Left forelimb (tissue), 1 donor: ENCODE measurements around the gene OR6K6.

Source experiments
- DNase-seq: peaks from one replicate; pipeline ENCODE4 v3.0.0-alpha.2; 2018; ENCODE audit warnings: low spot score

The OR6K6 gene

DNA sequence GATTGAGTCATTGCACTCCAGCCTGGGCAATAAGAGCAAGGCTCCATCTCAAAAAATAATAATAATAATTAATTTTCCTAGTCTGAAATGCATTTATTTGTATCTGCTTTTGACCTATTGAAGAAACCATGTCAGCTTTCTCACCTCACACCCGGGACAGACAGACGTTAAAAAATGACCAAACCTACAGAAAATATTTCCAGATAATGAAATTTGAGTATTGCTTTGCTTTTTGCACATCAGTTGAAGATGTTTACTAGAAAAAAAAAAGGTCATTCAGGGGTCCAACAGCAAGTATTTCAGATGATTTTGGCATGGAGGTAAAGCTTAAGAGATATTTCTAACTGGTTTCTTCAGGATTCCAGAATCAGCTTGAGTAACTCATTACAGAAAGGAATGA, at the start of gene OR6K6:
Gene OR6K6 (plus strand): TSS at position 301 of the 400 bp plus-strand sequence. CDS start 168 bp downstream, outside the sequence.
- no peak for DNase-seq

DNA sequence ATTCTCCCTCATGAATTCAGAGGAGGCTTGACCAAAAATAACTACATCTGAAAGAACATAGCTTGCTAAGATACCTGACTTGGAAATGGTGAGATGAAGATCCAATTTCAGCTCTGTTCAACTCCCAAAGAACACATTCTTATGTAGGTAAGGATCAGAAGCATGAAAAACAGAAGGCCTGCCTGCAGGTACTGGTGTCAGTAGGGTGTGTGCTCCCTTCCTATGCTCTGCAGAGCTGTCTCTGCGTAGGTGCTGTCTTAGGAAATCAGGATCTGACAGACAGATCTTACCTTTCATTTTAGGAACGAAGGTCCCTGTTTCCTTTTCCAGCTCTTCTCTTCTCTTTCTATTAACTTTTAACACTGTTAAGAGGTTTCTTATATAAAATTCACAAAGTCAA, 48.4 kb upstream of the OR6K6 start:
- DNase-seq: no peak

GRCh38 chr1:158711098-158711497, 43.4 kb upstream of the OR6K6 start:
- DNase-seq: no peak

- DNase-seq: no peak
Observed at GRCh38 chr1:158714754-158715153, 39.8 kb upstream of the OR6K6 start.

DNA sequence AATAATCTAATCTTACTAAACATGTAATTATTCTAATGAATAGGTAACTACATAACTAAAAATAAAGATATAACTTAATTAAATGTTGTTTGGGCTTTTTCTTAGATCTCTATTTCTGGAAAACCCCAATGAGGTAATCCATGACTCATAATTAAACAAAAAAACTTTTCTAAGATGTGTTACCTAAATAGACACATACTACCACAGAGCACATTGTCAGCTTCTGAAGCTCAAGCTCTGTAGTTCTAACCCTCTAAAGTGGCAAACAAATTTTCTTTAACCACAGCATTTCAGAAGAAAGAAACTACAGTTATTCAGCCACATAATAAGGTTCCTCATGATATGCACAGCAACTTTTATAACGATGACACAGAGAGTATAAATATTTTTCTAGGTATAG, 38.2 kb upstream of the OR6K6 start:
- DNase-seq: no peak

- no peak for DNase-seq
Observed at GRCh38 chr1:158717344-158717743, 37.2 kb upstream of the OR6K6 start.

DNA sequence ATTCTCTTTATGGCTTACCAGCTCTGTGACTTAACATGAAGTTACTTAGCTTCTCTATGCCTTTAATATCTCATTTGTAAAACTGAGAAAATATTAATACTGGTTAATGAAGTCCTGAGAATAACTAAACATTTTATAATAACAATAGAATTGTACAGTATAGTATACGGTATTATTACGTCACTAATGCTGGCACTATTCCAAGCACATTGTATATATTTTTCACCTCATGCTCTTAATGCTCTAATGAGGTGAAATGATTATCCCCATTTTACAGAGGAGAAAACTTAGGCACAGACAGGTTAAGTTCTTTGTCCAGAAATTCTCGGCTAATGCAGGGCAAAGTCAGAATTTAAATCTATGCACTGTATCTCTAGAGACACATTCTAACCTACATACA, 34.9 kb upstream of the OR6K6 start:
- no peak for DNase-seq

GRCh38 chr1:158720620-158721019, 33.9 kb upstream of the OR6K6 start, which contains the start of gene OR6K3:
Gene OR6K3 (minus strand): TSS chr1:158720720. CDS start chr1:158718115, 2,605 bp downstream.
- DNase-seq: no peak

DNA sequence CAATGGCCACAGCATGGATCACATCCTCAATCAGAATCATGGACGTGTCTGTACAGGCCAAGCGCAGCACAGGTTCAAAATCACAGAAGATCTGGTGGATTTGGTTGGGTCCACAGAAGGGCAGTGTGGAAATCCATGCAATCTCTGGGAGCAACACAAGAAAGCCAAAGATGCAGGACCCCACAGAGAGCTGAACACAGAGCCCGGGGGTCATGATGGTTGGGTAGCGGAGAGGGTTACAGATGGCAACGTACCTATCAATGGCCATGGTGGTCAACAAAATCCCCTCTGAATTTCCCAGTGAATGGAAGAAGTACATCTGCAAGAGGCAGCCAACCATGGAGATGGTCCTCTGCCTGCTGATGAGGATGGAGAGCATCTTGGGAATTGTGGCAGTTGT, 30.1 kb upstream of the OR6K6 start:
- DNase-seq: no peak

GRCh38 chr1:158728510-158729225, 25.9 kb upstream of the OR6K6 start:
- DNase-seq: no peak

- no peak for DNase-seq
Observed at GRCh38 chr1:158730453-158730852, 24.1 kb upstream of the OR6K6 start.

DNA sequence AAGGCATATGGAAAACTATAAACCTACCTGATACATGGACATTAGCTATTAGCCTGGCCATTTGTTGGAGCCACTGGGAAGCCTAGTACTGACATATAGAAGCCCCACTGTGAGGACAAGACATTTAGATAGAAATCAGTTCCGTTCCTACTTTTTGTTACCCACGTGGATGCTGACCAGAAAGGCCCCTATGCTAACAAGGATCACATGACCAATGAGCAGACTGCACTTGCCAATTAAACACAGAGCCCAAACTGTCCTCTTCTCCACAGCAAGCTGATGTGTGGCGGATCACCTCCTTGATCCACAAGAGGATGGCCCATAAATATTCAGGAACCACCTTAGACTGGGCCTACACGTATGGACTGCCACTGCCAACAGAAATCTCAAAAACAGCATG, 22.8 kb upstream of the OR6K6 start:
- DNase-seq: no peak

DNA sequence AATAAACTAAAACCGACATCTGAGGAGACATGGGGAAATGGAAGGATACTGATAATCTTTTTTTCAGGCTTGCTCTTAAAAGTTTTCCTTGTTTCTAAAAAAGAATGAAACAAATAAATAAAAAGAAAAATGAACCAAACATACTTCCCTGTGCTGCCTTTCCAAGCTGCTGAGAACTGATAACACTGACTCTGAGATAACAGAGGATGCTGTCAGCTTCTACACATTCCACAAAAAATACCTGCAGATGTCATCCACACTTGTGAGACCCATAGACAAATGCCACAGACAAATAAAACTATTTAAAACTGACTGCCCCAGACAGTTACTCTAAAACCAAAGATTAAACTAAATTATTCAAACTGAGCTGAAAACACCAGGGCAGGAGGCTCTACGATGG, 22.0 kb upstream of the OR6K6 start:
- DNase-seq: no peak

- DNase-seq: no peak
Observed at GRCh38 chr1:158735848-158736247, 18.7 kb upstream of the OR6K6 start.

GRCh38 chr1:158752155-158752712, 2.3 kb upstream of the OR6K6 start:
- DNase-seq: no peak

GRCh38 chr1:158771950-158772866, 17.7 kb downstream of the OR6K6 start, which contains the start of gene OR6N1:
Gene OR6N1 (minus strand): TSS chr1:158772195. CDS start chr1:158766682, 5,513 bp downstream.
- DNase-seq: no peak

GRCh38 chr1:158781104-158781503, 26.6 kb downstream of the OR6K6 start, which contains the start of gene OR6N2:
Gene OR6N2 (minus strand): TSS chr1:158781204. CDS start chr1:158777635, 3,569 bp downstream.
- no peak for DNase-seq

DNA sequence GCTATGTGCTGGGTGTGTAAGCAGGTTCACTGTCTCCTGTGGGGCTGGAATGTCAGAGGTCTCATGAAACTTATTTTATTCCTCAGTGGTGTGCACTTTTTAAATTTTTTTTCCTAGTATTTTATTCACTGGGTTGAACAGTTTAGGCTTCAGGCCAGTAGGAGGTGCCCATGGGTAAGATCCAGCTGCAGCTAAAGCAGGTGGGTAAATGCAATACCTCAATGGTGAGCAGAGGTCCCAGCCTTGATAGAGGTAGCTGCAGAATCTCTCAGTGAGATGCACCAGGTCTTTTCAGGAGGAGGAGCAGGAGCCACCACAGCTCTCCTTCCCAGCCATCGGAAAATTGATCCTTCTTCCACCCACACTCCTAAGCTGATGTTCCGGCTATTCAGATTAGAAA, 39.1 kb downstream of the OR6K6 start:
- DNase-seq: no peak

DNA sequence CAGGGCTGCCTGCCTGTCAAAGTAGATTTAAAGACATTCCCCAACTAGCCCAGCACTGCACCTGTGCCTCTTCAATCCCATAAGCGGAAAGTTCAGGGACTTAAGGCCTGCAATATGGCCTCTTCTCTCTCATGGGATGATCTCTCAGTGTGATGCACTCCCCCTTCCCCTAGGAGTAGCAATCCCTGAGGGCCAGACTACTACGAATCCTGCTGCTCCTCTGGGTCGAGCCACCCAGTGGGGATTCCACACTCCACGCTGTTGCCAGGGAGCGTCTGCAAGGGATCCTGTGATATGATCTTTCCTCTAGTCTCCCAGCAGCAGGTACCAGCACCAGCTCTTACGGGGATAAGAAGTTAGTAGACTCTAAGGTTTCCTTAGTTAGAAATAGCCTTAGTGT, 39.7 kb downstream of the OR6K6 start:
- no peak for DNase-seq

DNA sequence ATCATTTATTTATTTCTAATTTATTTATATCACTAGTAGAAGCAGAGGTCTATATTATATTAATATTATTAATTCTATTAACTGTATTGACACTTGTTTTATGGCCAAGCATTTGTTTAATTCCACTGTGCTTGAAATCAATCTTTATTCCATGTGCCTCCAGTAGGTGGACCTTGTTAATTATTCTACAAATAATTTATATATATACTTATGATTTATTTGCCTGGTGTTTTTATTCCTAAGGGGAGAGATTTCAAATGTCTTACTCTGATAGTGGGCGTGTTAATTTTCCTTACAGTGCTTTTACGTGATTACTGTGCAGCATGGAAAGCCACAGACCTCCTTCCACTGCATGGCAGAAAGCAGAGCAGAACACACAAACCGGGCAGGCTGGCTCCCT, 44.0 kb downstream of the OR6K6 start:
- DNase-seq: no peak

DNA sequence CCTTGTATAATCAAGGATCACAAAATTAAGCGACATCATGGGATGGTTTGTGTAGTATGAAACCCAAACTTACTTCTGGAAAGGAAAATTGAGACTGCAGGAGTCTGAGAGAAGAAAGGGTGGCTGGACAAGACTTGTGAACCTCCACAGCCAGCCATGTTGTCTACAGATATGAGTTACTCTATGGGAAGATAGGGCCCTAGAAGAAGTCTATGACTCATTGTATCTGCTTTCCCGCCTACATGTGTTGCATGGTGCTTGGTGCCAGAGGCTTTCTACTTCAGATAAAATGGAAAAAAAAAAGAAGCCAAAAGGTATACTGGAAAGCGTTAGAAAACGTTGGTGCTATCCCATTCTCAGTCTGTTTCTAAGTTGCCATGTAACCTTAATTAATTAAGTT, 45.2 kb downstream of the OR6K6 start:
- no peak for DNase-seq

DNA sequence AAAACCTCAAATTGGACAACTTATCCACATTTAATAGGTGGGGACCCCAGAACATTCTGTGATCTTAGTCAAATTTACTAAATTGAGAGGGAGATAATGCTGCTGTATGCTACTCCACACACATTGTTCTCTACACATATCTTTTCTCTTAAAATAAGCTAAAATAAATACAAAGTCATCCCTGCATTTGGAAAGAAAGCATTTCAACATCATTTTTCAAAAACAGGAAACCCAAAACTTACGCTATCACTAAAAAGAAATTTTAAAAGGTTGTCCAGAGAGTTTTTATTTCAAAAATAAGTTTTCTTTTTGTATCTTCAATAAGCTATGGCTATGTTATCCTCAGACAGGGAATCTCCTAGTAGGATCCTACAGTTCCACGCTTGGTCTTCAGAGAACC, 46.0 kb downstream of the OR6K6 start:
- no peak for DNase-seq

DNA sequence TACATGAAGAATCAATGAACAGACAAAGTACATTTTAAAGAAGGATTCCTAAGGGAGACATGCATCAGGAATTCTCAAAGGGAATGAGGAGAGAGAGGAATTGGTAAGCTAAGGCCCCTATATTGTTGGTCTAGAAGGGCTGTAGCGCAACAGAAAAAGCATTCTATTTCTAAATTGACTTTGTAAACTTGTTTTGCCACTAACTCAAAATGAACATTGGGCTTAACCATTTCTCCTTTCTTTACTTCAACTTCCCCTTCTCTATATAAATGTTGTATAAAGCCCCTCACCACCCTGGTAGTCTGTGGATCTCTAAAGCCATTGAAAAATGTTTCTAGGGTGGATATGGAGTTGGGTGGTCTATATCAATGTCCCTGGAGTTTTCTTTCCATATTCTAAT, 46.9 kb downstream of the OR6K6 start:
- no peak for DNase-seq
